ENCODE results near the gene PUSL1.

Gene PUSL1

DNA sequence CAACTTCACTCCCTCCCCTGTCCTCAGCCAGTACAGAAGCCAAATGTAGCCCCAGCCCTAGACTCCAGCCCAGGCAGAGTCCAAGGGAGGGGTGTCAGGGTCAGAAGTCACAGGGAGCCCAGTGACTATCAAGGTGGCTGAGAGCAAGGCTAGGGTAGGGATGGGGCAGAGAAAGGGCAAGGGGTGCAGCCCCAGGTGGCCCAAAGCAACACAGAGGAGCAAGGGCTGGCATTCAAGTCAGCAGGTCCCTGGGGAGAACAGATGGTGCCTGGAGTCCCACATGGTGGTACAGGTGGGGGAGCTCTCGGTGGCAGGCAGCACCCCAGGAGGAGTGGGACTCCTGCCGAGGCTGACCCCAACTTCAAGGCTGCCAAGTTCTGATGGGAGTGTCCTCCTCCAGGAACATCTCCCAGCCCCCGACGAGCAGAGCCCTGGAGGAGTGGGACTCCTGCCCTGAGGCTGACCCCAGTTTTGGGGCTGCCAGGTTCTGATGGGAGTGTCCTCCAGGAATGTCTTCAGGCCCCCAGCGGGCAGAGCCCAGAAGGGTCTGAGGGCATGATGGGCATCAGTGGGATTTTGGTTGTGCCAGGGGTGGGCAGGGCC is 44.5 kb downstream of the PUSL1 start:
- POLR2A ChIA-PET = interaction anchor here (1.5 to 2.1 kb wide), 2 partner anchors 19 to 22 kb away, joined by 9 to 12 read pairs; partner anchors contain the start of gene AURKAIP1

DNA sequence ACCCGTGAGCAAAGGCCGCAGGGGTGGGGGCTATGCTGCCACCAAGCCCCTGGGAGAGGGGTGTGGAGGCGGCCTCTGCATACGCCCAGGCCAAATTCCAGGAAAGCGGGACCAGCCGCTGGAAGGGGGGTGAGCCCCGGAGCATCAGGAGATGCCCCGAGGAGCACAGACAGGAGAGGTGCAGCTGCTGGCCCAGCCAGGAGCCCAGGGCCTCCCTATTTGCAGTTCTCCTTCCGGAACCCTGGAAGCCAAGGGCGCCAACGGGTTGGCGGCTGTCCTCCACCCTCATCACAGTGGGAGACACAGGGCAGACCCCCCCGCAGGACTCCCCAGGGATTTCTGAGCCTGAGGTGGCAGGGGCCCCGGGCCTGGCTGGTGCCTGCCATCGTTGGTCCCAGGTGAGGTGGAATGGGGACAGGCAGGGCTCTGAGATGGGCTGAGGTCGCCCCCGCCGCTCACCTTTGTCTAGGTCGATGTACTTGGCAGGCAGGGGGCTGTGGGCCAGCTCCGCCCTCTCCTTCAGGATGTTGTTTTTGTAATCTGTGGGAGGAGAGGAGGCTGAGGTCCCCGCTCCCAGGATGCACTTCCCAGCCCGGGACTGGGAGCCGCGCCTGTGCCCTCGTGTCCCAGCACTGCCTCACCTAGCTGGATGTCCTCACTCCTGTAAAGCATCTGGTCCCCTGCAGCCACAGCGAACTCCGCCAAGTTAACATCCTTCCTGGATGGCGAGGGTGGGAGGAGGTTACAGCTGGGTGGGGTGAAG is 45.2 kb downstream of the PUSL1 start:
- ChIA-PET POLR2A (no interaction called here), CTCF (interaction anchor here (2.4 kb wide), 2 partner anchors 18 to 21 kb away, joined by 10 to 13 read pairs; partner anchors contain the start of gene AURKAIP1)
- no peak for DNase-seq (ENCODE audit: low read depth, low spot score)
- peak overlapping the region; percentile 13 for H3K4me3 ChIP-seq (ENCODE audit: low read depth, low read length)
- TF ChIP-seq, protein P1, sequence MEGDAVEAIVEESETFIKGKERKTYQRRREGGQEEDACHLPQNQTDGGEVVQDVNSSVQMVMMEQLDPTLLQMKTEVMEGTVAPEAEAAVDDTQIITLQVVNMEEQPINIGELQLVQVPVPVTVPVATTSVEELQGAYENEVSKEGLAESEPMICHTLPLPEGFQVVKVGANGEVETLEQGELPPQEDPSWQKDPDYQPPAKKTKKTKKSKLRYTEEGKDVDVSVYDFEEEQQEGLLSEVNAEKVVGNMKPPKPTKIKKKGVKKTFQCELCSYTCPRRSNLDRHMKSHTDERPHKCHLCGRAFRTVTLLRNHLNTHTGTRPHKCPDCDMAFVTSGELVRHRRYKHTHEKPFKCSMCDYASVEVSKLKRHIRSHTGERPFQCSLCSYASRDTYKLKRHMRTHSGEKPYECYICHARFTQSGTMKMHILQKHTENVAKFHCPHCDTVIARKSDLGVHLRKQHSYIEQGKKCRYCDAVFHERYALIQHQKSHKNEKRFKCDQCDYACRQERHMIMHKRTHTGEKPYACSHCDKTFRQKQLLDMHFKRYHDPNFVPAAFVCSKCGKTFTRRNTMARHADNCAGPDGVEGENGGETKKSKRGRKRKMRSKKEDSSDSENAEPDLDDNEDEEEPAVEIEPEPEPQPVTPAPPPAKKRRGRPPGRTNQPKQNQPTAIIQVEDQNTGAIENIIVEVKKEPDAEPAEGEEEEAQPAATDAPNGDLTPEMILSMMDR (IDR thresholded peaks at IDR 0.05; ENCODE audit: insufficient read depth, low read length, missing control alignments) = no peak

More for the DNA sequence above, 44.5 kb downstream of the PUSL1 start:
- H3K4me3 ChIP-seq (ENCODE audit: low read depth, low read length) = peak overlapping the region; percentile 8
- TF ChIP-seq, protein P1 (IDR thresholded peaks at IDR 0.05; ENCODE audit: insufficient read depth, low read length, missing control alignments) = no peak
- CTCF ChIA-PET = interaction anchor here (0.9 to 2.4 kb wide), 6 partner anchors 12 to 88 kb away, joined by 3 to 13 read pairs (median 6); partner anchors contain the start of gene AURKAIP1
- no peak for DNase-seq (ENCODE audit: low read depth, low spot score)

DNA sequence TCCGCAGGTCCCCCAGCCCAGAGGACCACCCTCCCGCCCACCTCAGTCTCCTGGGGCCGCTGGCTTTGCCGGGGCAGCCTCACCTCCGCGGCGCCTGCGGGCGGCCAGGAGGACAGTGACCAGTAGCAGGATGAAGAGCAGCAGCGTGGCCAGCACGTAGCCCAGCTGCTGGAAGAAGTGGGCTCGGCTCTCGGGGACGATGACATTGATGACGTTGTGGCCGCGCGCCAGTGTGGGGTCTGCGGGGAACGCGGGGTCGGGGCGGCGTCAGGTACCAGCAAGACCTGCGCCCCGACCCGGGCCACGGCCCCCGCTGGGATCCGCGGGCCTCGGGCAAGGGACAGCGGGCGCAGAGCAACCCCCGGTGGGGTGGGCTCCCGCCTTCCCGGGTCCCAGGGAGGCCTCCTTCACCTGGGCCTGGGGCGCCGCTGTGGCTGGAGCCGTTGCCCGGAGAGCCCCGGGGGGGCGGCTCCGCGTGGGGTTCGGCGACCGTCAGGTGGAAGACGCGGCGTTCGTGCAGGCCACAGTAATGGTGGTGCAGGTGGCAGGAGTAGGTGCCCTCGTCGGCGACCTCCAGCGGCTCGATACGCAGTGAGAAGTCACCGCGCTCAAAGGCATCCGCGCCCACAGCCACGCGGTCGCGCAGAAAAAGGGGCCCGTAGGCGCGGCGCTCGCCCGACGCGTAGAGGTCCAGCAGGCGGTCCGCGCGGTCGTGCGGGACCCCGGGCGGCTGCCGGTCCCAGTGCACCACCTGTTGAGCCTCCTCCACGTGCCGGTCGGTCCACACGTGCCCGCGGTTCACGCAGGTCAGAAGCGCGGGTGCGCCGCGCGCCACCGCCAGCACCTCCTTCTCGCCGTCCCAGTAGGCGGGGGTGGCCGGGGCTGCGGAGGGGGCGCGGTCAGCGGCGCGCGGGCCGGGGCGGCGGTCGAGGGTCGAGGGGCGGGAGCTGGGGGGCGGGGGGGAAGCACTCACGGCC is 46.2 kb downstream of the PUSL1 start:
- POLR2A ChIA-PET = interaction anchor here (1.0 kb wide), 1 partner anchor 9 kb away, joined by 3 read pairs; no protein-coding TSS in a partner anchor
- no peak for DNase-seq (ENCODE audit: low read depth, low spot score)
- peak overlapping the region; percentile 85 for H3K4me3 ChIP-seq (ENCODE audit: low read depth, low read length)
- CTCF ChIA-PET = interaction anchor here (1.0 kb wide), 1 partner anchor 17 kb away, joined by 3 read pairs; no protein-coding TSS in a partner anchor
- TF ChIP-seq, protein P1 (IDR thresholded peaks at IDR 0.05; ENCODE audit: insufficient read depth, low read length, missing control alignments) = no peak

DNA sequence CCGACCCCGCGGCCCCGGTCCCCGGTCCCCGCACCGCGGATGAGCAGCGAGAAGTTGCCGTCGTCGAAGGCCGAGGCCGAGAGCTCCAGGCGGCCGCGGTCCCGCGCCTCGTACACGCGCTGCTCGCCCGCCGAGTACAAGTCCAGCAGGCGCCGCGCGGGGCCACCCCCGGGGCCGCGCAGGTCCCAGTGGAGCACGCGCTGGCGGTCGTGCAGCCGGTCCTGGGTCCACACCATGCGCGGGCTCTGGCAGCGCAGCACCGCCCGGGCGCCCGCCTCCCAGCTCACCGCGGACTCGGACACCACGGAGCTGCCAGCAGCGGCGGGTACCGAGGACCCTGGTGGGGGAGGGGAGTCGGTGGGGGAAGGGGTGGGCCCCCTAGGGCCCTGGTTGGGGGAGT is 47.0 kb downstream of the PUSL1 start:
- ChIA-PET POLR2A (interaction anchor here (1.0 kb wide), 1 partner anchor 9 kb away, joined by 3 read pairs; no protein-coding TSS in a partner anchor), CTCF (interaction anchor here (1.0 kb wide), 1 partner anchor 16 kb away, joined by 3 read pairs; no protein-coding TSS in a partner anchor)
- H3K4me3 ChIP-seq (ENCODE audit: low read depth, low read length) = peak overlapping the region; percentile 85
- TF ChIP-seq, protein P1 (IDR thresholded peaks at IDR 0.05; ENCODE audit: insufficient read depth, low read length, missing control alignments) = no peak
- no peak for DNase-seq (ENCODE audit: low read depth, low spot score)

DNA sequence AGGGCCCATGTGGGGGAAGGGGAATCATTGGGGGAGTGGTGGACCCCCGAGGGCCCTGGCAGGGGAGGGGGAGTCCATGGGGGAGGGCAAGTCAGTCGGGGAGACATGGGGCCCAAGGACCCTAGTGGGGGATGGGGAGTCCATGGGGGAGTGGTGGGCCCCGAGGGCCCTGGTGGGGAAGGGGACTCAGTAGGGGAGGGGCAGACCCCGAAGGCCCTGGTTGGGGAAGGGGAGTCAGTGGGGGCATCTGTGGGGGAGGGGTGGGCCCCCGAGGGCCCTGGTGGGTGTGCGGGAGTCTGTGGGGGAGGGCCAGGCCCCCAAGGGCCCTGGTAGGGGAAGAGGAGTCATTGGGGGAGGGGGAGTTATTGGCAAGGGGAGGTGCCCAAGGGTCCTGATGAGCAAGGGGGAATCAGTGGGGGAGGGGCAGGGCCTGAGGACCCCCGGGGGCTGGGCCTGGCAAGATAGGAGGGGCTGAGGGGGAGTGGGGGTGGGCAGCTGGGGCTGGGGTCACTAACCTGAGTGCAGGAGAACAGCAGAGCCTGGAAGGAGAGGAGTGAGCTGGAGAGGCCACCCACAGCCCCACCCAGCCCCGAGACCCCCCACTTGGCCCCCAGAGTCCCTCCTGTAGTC is 47.9 kb downstream of the PUSL1 start:
- ChIA-PET CTCF (interaction anchor here (3.3 kb wide), 1 partner anchor 15 kb away, joined by 27 read pairs; no protein-coding TSS in a partner anchor), POLR2A (no interaction called here)
- TF ChIP-seq, protein P1 (IDR thresholded peaks at IDR 0.05; ENCODE audit: insufficient read depth, low read length, missing control alignments) = no peak
- no peak for DNase-seq (ENCODE audit: low read depth, low spot score)
- peak overlapping the region; percentile 85 for H3K4me3 ChIP-seq (ENCODE audit: low read depth, low read length)
